GM21737 (cell line): Measurements from ENCODE around the gene SLC6A13.
"Not testable (repeated sequence)": the region's sequence is repeated elsewhere in the genome, so short reads cannot be mapped to it uniquely, and the experiment has no call there.

ENCODE experiments used
- ATAC-seq: cut with Tn5 transposase; IDR thresholded peaks from one replicate; pipeline ENCODE4 v1.9.1; 2021; ENCODE audit warnings: mild to moderate bottlenecking, moderate library complexity; ENCODE audit not compliant: unreplicated experiment

Gene SLC6A13

GRCh38 chr12:262817-263216 lies at the start of gene SLC6A13:
SLC6A13 (minus strand) TSS chr12:262836; CDS start chr12:260052, 2,784 bp downstream.
- no peak for ATAC-seq

GRCh38 chr12:308511-308910 lies 45.9 kb upstream of the SLC6A13 start:
- no peak for ATAC-seq

GRCh38 chr12:307406-307805 lies 44.8 kb upstream of the SLC6A13 start:
- no peak for ATAC-seq

- no peak for ATAC-seq
Measured at GRCh38 chr12:304805-305204, 42.2 kb upstream of the SLC6A13 start.

- ATAC-seq: not testable (repeated sequence)
Measured at GRCh38 chr12:302766-303165, 40.1 kb upstream of the SLC6A13 start.

GRCh38 chr12:300166-300565 lies 37.5 kb upstream of the SLC6A13 start:
- not testable (repeated sequence) for ATAC-seq

GRCh38 chr12:299511-299910 lies 36.9 kb upstream of the SLC6A13 start:
- not testable (repeated sequence) for ATAC-seq

- ATAC-seq: not testable (repeated sequence)
Measured at GRCh38 chr12:298059-298458, 35.4 kb upstream of the SLC6A13 start.

- no peak for ATAC-seq
Measured at GRCh38 chr12:295132-295531, 32.5 kb upstream of the SLC6A13 start.

GRCh38 chr12:293199-293598 lies 30.6 kb upstream of the SLC6A13 start:
- no peak for ATAC-seq

GRCh38 chr12:292186-292585 lies 29.6 kb upstream of the SLC6A13 start:
- ATAC-seq: no peak

- no peak for ATAC-seq
Measured at GRCh38 chr12:291153-291723, 28.6 kb upstream of the SLC6A13 start.

- ATAC-seq: no peak
Measured at GRCh38 chr12:288687-289086, 26.1 kb upstream of the SLC6A13 start.

GRCh38 chr12:286531-287300 lies 24.1 kb upstream of the SLC6A13 start:
- ATAC-seq: no peak

- ATAC-seq: no peak
Measured at GRCh38 chr12:278046-278445, 15.4 kb upstream of the SLC6A13 start.

GRCh38 chr12:275812-276211 lies 13.2 kb upstream of the SLC6A13 start:
- ATAC-seq: no peak

- ATAC-seq: no peak
Measured at GRCh38 chr12:273382-273781, 10.7 kb upstream of the SLC6A13 start.

GRCh38 chr12:272942-273341 lies 10.3 kb upstream of the SLC6A13 start:
- ATAC-seq: no peak

- ATAC-seq: no peak
Measured at GRCh38 chr12:271161-271560, 8.5 kb upstream of the SLC6A13 start.

- no peak for ATAC-seq
Measured at GRCh38 chr12:269191-269590, 6.6 kb upstream of the SLC6A13 start.

- ATAC-seq: no peak
Measured at GRCh38 chr12:268483-268840, 5.8 kb upstream of the SLC6A13 start.

- ATAC-seq: no peak
Measured at GRCh38 chr12:267581-268482, 5.2 kb upstream of the SLC6A13 start.
